HepG2 (cell line): ENCODE measurements around the gene CLEC16A. TPM values are rescaled to one million over a fixed set of nuclear protein-coding genes. Genes with fewer than 3 reads are reported as not detected.

Source experiments
- ATAC-seq: fragments of 200-7000 bp; cut with Tn5 transposase; 3 replicates; pipeline ENCODE4 v1.9.1; 2020; ENCODE audit warnings: mild to moderate bottlenecking, moderate library complexity
- BruUV-seq: library from RNA; stranded (reverse); fragments of 400-500 nt; replicated peaks from 2 replicates; lab custom pipeline; 2021; lab: Mats Ljungman, UMichigan
- CTCF ChIA-PET: fragments of 300-600 bp; formaldehyde crosslinking; extraction: SDS; loops from one replicate; lab custom pipeline; 2021; ENCODE audit warnings: low total read pairs, inconsistent platforms, low intra/inter-chr PET ratio; lab: Yijun Ruan, JAX
- POLR2A ChIA-PET: fragments of 350-600 bp; sonication (Branson Sonifier 250); formaldehyde crosslinking; loops from one replicate; lab custom pipeline; 2020; ENCODE audit warnings: antibody characterized with exemption, inconsistent platforms; lab: Yijun Ruan, JAX
- DNase-seq: peaks from one replicate; pipeline ENCODE4 v3.0.0-alpha.2; 2015; ENCODE audit warnings: low spot score
- FAIRE-seq: peaks from 3 replicates; lab custom pipeline; 2011; peaks lifted over from hg19 to GRCh38; lab: Jason Lieb, UNC
- H2AFZ ChIP-seq: one replicate; pipeline ENCODE4 v1.6.1; 2011; ENCODE audit warnings: low read length, inconsistent platforms
- H3K27ac ChIP-seq: fragments of 300-600 bp; 3 replicates; pipeline ENCODE4 v1.8.0; 2011; ENCODE audit warnings: mixed run types, mild to moderate bottlenecking, mixed read lengths, low read length, inconsistent platforms; ENCODE audit not compliant: insufficient read depth; ENCODE audit errors: extremely low read length
- H3K27me3 ChIP-seq, 2 experiments: fragments of 200-600 bp in 1 of 2; 2 replicates in 1 of 2; 3 replicates in 1 of 2; pipeline versions ENCODE4 v1.6.0 to v1.8.0; 2011; ENCODE audit warnings: low read length in 2 of 2, mild to moderate bottlenecking in 2 of 2, moderate library complexity in 2 of 2, inconsistent platforms in 1 of 2; ENCODE audit not compliant: insufficient read depth in 2 of 2, control insufficient read depth in 1 of 2
- H3K36me3 ChIP-seq, 2 experiments: fragments of 200-600 bp in 1 of 2; replicated peaks in 1 of 2; 2 replicates in 1 of 2; 3 replicates in 1 of 2; pipeline versions ENCODE4 v1.5.1 to v1.8.0; 2011; ENCODE audit warnings: low read length in 2 of 2, inconsistent platforms in 1 of 2; ENCODE audit not compliant: insufficient read depth in 2 of 2, control insufficient read depth in 1 of 2
- H3K4me1 ChIP-seq: 2 replicates; pipeline ENCODE4 v1.5.1; 2012; ENCODE audit warnings: low read length, inconsistent platforms; ENCODE audit not compliant: insufficient read depth
- H3K4me2 ChIP-seq: 2 replicates; pipeline ENCODE4 v1.6.0; 2011; ENCODE audit warnings: low read depth, low read length, inconsistent platforms
- H3K4me3 ChIP-seq, 3 experiments: fragments of 200-600 bp in 1 of 3; sonication (generic), shearing (Covaris generic) in 1 of 3; replicated peaks in 1 of 3; 2 replicates each; pipeline ENCODE4 v1.5.1; 2011 to 2016; ENCODE audit warnings: low read length in 3 of 3, inconsistent platforms in 2 of 3, low read depth in 2 of 3, mild to moderate bottlenecking in 2 of 3, control low read depth in 1 of 3, mixed read lengths in 1 of 3; ENCODE audit not compliant: insufficient read depth in 1 of 3
- H3K79me2 ChIP-seq: one replicate; pipeline ENCODE4 v1.6.1; 2011; ENCODE audit warnings: low read length, inconsistent platforms; ENCODE audit not compliant: insufficient read depth
- H3K9ac ChIP-seq: 2 replicates; pipeline ENCODE4 v1.6.0; 2011; ENCODE audit warnings: mild to moderate bottlenecking, low read depth, low read length, inconsistent platforms; ENCODE audit not compliant: insufficient read depth
- H3K9me3 ChIP-seq: 2 replicates; pipeline ENCODE4 v1.5.1; 2012; ENCODE audit warnings: mild to moderate bottlenecking, low read length
- H4K20me1 ChIP-seq: 2 replicates; pipeline ENCODE4 v1.6.0; 2011; ENCODE audit warnings: inconsistent platforms, mild to moderate bottlenecking, low read length, moderate library complexity; ENCODE audit not compliant: insufficient read depth
- ARID2 ChIP-seq: sonication (generic); formaldehyde crosslinking; IDR thresholded peaks from 2 replicates; pipeline ENCODE4 v1.8.1; 2022; ENCODE audit warnings: mild to moderate bottlenecking, missing genetic modification reagents, borderline replicate concordance
- ATRX ChIP-seq: sonication (generic); formaldehyde crosslinking; IDR thresholded peaks from 2 replicates; pipeline ENCODE4 v1.4.0; 2020; ENCODE audit warnings: missing genetic modification reagents, borderline replicate concordance
- MTA1 ChIP-seq: sonication (generic); formaldehyde crosslinking; IDR thresholded peaks from 2 replicates; pipeline ENCODE4 v1.4.0; 2020; ENCODE audit warnings: missing genetic modification reagents, mild to moderate bottlenecking, borderline replicate concordance
- ONECUT2 ChIP-seq: sonication (generic); formaldehyde crosslinking; IDR thresholded peaks from 2 replicates; pipeline ENCODE4 v1.4.0; 2020; ENCODE audit warnings: missing genetic modification reagents
- RBM39 ChIP-seq: fragments of 200-400 bp; formaldehyde crosslinking; IDR thresholded peaks from one replicate; pipeline ENCODE4 v1.6.1; 2018; ENCODE audit warnings: antibody characterized with exemption, mild to moderate bottlenecking, low read depth, low read length; ENCODE audit not compliant: poor library complexity, severe bottlenecking
- SIX1 ChIP-seq: sonication (generic); formaldehyde crosslinking; IDR thresholded peaks from 2 replicates; pipeline ENCODE4 v1.4.0; 2020; ENCODE audit warnings: missing genetic modification reagents, borderline replicate concordance
- SNAPC2 ChIP-seq: sonication (generic); formaldehyde crosslinking; IDR thresholded peaks from 2 replicates; pipeline ENCODE4 v1.8.1; 2022; ENCODE audit warnings: mild to moderate bottlenecking, missing genetic modification reagents
- SSRP1 ChIP-seq: IDR thresholded peaks from 2 replicates; pipeline ENCODE4 v1.6.1; 2016; ENCODE audit warnings: control low read depth
- TBX3 ChIP-seq: fragments of 450-650 bp; IDR thresholded peaks from 2 replicates; pipeline ENCODE4 v1.6.1; 2017; ENCODE audit warnings: antibody characterized with exemption, mild to moderate bottlenecking, inconsistent platforms, borderline replicate concordance
- WIZ ChIP-seq: sonication (generic); formaldehyde crosslinking; IDR thresholded peaks from 2 replicates; pipeline ENCODE4 v1.5.1; 2020; ENCODE audit warnings: mild to moderate bottlenecking, missing genetic modification reagents
- ZNF207 ChIP-seq: fragments of 450-650 bp; IDR thresholded peaks from 2 replicates; pipeline ENCODE4 v1.6.1; 2016; ENCODE audit warnings: antibody characterized with exemption, borderline replicate concordance
- ZNF446 ChIP-seq: sonication (generic); formaldehyde crosslinking; IDR thresholded peaks from 2 replicates; pipeline ENCODE4 v1.5.0; 2020; ENCODE audit warnings: mild to moderate bottlenecking, missing genetic modification reagents
- ZNF563 ChIP-seq: sonication (generic); formaldehyde crosslinking; IDR thresholded peaks from 2 replicates; pipeline ENCODE4 v1.8.0; 2022; ENCODE audit warnings: mild to moderate bottlenecking, moderate library complexity, missing genetic modification reagents
- ZNF83 ChIP-seq: sonication (generic); formaldehyde crosslinking; IDR thresholded peaks from 2 replicates; pipeline ENCODE4 v1.4.0; 2020; ENCODE audit warnings: missing genetic modification reagents, mild to moderate bottlenecking, borderline replicate concordance
- WGBS: methylation state at CpG from one replicate; pipeline ENCODE4 v1.1.6; 2017; ENCODE audit warnings: low lambda C conversion rate; 5-methylcytosine and 5-hydroxymethylcytosine counted together
- in situ Hi-C: cut with HindIII; loops from 2 replicates; pipeline ENCODE4 v1.10.0; 2017; ENCODE audit warnings: low pct_unique_long_range_greater_than_20kb; ENCODE audit not compliant: extremely low pct_ligation_motif_present
- intact Hi-C: fragments of 100-400 bp; cut with micrococcal nuclease; formaldehyde crosslinking; loops from one replicate; pipeline ENCODE4 v1.10.0; 2022; ENCODE audit not compliant: unreplicated experiment
- polyA plus RNA-seq, 8 experiments: library from polyadenylated mRNA; depleted of rRNA in 3 of 8; stranded (reverse) in 7 of 8; unstranded in 1 of 8; fragments of >200 nt; fragmentation: Illumina TruSeq in 4 of 8; extraction: Trizol in 4 of 8; gene quantifications; 2 replicates each; pipeline versions ENCODE4 v1.2.1 to v1.2.3, GENCODE V29; 2011 to 2016; ENCODE audit warnings: low read depth in 4 of 8, missing spikeins in 1 of 8, mixed read lengths in 1 of 8; ENCODE audit not compliant: insufficient read depth in 1 of 8
- total RNA-seq, 5 experiments: library from RNA; depleted of rRNA; stranded (reverse); fragments of >200 nt; fragmentation: Illumina TruSeq; extraction: Trizol; gene quantifications; 2 replicates each; pipeline ENCODE4 v1.2.3, GENCODE V29; 2016; ENCODE audit warnings: low read depth in 1 of 5
- TF ChIP-seq, protein P1 (sequence below): sonication (generic); formaldehyde crosslinking; IDR thresholded peaks from 2 replicates; pipeline ENCODE4 v1.5.0; 2020; ENCODE audit warnings: mild to moderate bottlenecking, missing genetic modification reagents, moderate library complexity
- TF ChIP-seq, protein P2 (sequence below): sonication (generic); formaldehyde crosslinking; IDR thresholded peaks from 2 replicates; pipeline ENCODE4 v1.4.0; 2020; ENCODE audit warnings: missing genetic modification reagents
- TF ChIP-seq, protein P3 (sequence below): IDR thresholded peaks from 2 replicates; pipeline ENCODE4 v1.6.1; 2016; ENCODE audit warnings: low read depth

The CLEC16A gene
- total and polyA plus RNA-seq, 2 of the 13 experiments (the other 11 are each of a cell fraction or from before 2014, with no cell fraction given) = 8.5 to 10.3 TPM

DNA sequence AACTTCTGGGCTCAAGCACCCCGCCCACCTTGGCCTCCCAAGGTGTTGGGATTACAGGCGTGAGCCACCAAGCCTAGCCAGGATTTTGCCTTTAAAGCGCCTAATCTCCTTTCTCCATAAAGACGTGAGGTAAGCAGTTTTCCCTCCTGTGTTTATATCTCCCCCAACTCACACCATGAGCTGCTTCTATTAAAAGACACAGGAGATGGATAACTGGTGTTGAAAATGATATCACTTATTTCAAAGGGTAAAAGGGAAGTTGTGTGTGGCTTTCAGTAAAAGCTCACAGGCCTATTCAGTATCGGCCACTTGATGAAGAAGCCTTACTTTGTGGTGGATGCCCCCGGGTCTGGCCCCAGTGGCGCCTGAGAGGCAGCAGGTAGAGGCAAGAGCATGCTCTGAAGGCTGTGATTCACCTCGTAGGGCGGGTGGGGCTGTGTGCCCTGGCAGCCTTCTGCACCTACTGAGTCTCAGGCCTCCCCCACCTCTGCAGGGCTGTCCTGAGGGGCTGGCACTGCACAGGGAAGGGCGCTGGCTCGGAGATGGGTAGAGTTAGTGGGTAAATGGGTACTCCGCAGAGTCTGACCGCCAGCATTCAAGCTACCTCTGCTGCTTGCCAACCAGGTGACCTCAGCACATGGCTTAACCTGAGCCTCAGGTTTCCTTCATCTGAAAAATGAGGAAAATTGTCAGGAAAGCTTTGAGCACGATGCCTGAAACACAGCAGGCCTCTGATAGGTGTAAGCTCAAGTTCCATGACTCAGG, 146.8 kb downstream of the CLEC16A start (continued):
- TF ChIP-seq, protein P1, sequence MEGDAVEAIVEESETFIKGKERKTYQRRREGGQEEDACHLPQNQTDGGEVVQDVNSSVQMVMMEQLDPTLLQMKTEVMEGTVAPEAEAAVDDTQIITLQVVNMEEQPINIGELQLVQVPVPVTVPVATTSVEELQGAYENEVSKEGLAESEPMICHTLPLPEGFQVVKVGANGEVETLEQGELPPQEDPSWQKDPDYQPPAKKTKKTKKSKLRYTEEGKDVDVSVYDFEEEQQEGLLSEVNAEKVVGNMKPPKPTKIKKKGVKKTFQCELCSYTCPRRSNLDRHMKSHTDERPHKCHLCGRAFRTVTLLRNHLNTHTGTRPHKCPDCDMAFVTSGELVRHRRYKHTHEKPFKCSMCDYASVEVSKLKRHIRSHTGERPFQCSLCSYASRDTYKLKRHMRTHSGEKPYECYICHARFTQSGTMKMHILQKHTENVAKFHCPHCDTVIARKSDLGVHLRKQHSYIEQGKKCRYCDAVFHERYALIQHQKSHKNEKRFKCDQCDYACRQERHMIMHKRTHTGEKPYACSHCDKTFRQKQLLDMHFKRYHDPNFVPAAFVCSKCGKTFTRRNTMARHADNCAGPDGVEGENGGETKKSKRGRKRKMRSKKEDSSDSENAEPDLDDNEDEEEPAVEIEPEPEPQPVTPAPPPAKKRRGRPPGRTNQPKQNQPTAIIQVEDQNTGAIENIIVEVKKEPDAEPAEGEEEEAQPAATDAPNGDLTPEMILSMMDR (CRISPR knock-in tag) = no peak
- TF ChIP-seq MTA1 (CRISPR knock-in tag) (no peak), SSRP1 (CRISPR knock-in tag) (no peak), TBX3 (no peak), ZNF446 (CRISPR knock-in tag) (no peak), ATRX (CRISPR knock-in tag) (no peak), ONECUT2 (CRISPR knock-in tag) (no peak), ZNF563 (CRISPR knock-in tag) (no peak), RBM39 (no peak)

DNA sequence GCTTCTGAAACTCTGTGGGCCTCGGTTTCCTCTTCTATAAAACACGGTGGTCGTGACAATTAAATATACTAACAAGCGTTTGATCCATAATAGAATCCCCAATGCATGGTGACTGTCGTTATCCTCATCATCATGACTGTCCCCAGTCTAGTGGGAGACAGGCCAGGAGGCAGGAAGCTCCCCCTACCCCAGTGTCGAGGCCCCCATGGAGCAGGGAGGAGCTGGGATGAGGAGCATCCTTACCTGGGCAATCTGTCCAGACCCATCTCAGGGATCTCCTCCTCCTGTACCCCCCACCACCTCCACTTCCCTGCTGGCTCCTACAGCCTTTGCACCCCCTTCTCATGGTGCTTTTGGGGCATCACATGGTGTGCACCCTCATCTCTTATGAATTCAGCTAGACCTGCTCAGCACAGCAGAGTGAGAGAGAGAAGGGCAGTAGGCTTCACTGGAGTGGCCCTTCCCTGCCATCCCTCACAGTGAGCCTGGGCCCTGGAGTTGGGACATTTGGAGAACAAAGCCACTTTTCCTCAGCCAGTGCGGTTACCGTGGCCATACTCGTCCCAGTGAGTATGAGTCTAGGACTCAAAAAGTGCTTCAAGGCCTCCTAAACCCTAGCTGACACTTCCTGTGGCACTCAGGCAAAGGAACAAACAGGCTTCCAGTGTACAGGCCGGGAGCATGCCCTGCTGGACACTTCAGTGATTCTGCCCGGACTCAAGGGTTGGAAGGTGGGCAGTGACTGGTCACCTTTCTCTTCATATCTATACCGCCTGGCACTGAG, 148.6 kb downstream of the CLEC16A start:
- FAIRE-seq (no peak), ATAC-seq (no peak; the same call in 1 of the 3 replicates), DNase-seq (no peak)
- no peak overlapping the region for H3K9ac ChIP-seq
- H3K4me1 ChIP-seq = no peaks in the 10 kb centered on the region
- H3K9me3 ChIP-seq = no peaks in the 10 kb centered on the region
- H3K4me2 ChIP-seq = no peak overlapping the region
- POLR2A ChIA-PET = no interaction called here
- H2AFZ ChIP-seq = no peak overlapping the region
- in situ Hi-C loops = no loop called here
- no peaks in the 10 kb centered on the region for H3K27me3 ChIP-seq
- no peak overlapping the region for H3K27ac ChIP-seq
- no peaks in the 10 kb centered on the region for H4K20me1 ChIP-seq
- no peaks in the 10 kb centered on the region for H3K79me2 ChIP-seq
- H3K4me3 ChIP-seq = no peak overlapping the region
- CTCF ChIA-PET = no interaction called here
- no TSS peak for BruUV-seq
- intact Hi-C loops = no loop called here
- H3K36me3 ChIP-seq = peaks cover 0 to 3% of the 10 kb centered on the region in 2 experiments; a peak in 1 of 5 replicates
- 85% methylated on average over 12 of the region's 12 CpGs for WGBS
- TF ChIP-seq, protein P2, sequence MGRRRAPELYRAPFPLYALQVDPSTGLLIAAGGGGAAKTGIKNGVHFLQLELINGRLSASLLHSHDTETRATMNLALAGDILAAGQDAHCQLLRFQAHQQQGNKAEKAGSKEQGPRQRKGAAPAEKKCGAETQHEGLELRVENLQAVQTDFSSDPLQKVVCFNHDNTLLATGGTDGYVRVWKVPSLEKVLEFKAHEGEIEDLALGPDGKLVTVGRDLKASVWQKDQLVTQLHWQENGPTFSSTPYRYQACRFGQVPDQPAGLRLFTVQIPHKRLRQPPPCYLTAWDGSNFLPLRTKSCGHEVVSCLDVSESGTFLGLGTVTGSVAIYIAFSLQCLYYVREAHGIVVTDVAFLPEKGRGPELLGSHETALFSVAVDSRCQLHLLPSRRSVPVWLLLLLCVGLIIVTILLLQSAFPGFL (CRISPR knock-in tag) = no peak
- TF ChIP-seq, protein P3, sequence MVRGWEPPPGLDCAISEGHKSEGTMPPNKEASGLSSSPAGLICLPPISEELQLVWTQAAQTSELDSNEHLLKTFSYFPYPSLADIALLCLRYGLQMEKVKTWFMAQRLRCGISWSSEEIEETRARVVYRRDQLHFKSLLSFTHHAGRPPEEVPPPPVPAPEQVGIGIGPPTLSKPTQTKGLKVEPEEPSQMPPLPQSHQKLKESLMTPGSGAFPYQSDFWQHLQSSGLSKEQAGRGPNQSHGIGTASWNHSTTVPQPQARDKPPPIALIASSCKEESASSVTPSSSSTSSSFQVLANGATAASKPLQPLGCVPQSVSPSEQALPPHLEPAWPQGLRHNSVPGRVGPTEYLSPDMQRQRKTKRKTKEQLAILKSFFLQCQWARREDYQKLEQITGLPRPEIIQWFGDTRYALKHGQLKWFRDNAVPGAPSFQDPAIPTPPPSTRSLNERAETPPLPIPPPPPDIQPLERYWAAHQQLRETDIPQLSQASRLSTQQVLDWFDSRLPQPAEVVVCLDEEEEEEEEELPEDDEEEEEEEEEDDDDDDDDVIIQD (CRISPR knock-in tag) = no peak
- TF ChIP-seq SNAPC2 (CRISPR knock-in tag) (no peak), SIX1 (CRISPR knock-in tag) (no peak), WIZ (CRISPR knock-in tag) (no peak), ZNF207 (no peak), ARID2 (CRISPR knock-in tag) (no peak), ZNF83 (CRISPR knock-in tag) (no peak)
